Measurements from ENCODE around the gene C17orf113.

The C17orf113 gene

DNA sequence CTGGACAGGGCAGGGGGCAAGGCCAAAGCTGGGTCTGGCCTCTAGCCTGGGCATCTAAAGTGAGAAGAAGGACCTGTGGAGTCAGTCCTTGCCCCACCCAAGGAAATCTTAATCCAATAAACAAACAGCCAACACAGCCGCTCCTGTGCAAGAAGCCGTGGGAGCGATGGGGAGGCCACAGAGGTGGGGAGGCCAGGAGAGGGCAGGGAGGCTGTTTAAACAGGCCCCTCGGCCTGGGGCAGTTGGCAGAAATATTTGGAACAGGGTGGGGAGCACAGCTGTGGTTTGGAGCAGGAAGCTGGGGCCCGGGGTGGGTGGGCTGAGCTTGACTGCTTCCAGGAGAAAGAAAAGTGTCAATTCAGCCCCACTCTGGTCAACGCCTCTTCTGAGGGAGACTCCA, 42.5 kb upstream of the C17orf113 start:
- no peak for TF ChIP-seq CTCF (IDR thresholded peaks at IDR 0.05; ENCODE audit: low read depth, low read length, missing control alignments)
- DNase-seq (ENCODE audit: extremely low read depth, low read depth), result no peak
- H3K4me3 ChIP-seq (replicated peaks; ENCODE audit: low read depth, low read length), result no peak overlapping the region

DNA sequence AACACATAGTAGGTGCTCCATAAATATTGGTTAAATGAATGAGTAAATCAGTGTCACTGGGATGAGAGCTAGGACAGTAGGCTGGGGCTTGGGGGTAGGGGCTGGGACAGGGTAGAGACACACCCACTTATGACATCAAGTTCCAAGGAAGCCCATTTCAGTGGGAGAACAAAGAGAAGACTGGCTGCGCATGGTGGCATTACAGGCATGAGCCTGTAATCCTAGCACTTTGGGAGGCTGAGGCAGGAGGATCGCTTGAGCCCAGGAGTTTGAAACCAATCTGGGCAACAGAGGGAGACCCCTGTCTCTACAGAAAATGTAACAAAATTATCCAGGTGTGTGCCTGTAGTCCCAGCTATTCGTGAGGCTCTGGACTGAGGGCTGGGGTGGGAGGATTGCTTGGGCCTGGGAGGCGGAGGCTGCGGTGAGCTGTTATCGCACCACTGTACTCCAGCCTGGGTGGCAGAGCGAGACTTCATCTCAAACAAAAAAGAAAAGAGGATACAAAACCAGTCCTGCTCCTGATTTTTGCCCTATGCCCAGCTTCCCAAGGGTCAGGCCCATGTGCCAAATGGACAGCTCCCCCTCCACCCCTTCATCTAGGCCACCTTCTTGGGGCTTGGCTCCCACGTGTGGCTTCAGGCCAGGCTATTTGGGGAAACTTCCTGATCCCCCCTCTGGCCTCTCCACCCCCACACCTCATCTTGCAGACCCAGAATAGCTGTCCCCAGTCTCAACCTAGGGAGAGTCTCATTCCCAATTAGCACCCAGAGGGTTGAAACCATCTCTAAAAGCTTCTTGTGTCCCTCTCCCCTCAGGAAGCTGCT, 40.8 kb upstream of the C17orf113 start:
- H3K4me3 ChIP-seq (replicated peaks; ENCODE audit: low read depth, low read length), result no peak overlapping the region
- DNase-seq (ENCODE audit: extremely low read depth, low read depth), result no peak
- no peak for TF ChIP-seq CTCF (IDR thresholded peaks at IDR 0.05; ENCODE audit: low read depth, low read length, missing control alignments)

DNA sequence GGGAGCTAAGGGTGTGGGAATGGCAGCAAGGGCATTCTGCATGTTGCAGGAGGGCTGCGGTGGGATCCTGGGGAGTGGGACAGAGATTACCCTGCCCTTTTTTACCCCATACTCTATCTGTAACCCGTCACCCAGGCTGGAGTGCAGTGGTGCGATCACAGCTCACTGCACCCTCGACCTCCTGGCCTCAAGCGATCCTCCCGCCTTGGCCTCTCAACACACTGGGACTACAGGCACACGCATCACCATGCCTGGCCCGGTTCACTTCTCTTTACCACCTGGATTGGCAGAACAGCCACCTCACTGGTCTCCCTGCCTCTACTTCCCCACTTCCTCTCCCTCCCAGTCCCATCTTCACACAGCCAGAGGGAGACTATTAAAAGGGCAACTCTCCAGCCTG, 38.3 kb upstream of the C17orf113 start:
- TF ChIP-seq CTCF (IDR thresholded peaks at IDR 0.05; ENCODE audit: low read depth, low read length, missing control alignments), result no peak
- no peak overlapping the region for H3K4me3 ChIP-seq (replicated peaks; ENCODE audit: low read depth, low read length)

GRCh38 chr17:42087736-42088705, 37.6 kb upstream of the C17orf113 start:
- DNase-seq (ENCODE audit: extremely low read depth, low read depth), result no peak
- TF ChIP-seq CTCF (IDR thresholded peaks at IDR 0.05; ENCODE audit: low read depth, low read length, missing control alignments), result no peak
- no peak overlapping the region for H3K4me3 ChIP-seq (replicated peaks; ENCODE audit: low read depth, low read length)

More for the DNA sequence above, 38.3 kb upstream of the C17orf113 start:
- DNase-seq (ENCODE audit: extremely low read depth, low read depth), result no peak

- H3K4me3 ChIP-seq (replicated peaks; ENCODE audit: low read depth, low read length), result no peak overlapping the region
- TF ChIP-seq CTCF (IDR thresholded peaks at IDR 0.05; ENCODE audit: low read depth, low read length, missing control alignments), result no peak
- DNase-seq (ENCODE audit: extremely low read depth, low read depth), result no peak
Measured at GRCh38 chr17:42087042-42087701, 36.8 kb upstream of the C17orf113 start.

- no peak overlapping the region for H3K4me3 ChIP-seq (replicated peaks; ENCODE audit: low read depth, low read length)
- TF ChIP-seq CTCF (IDR thresholded peaks at IDR 0.05; ENCODE audit: low read depth, low read length, missing control alignments), result no peak
- no peak for DNase-seq (ENCODE audit: extremely low read depth, low read depth)
Measured at GRCh38 chr17:42081516-42082129, 31.2 kb upstream of the C17orf113 start.
